22Rv1 (cell line): ENCODE data around the gene HOXA4.

Experiments used
- H3K27ac ChIP-seq: fragments of 450-650 bp; 2 replicates; pipeline ENCODE4 v1.5.1; 2017
- CTCF ChIP-seq: fragments of 450-650 bp; IDR thresholded peaks from 2 replicates; pipeline ENCODE4 v1.5.1; 2017; ENCODE audit warnings: mild to moderate bottlenecking
- ZFX ChIP-seq: fragments of 450-650 bp; IDR thresholded peaks from 2 replicates; pipeline ENCODE4 v1.6.1; 2017; ENCODE audit warnings: antibody characterized with exemption, borderline replicate concordance

The HOXA4 gene

GRCh38 chr7:27083646-27084045 is 46.9 kb downstream of the HOXA4 start:
- TF ChIP-seq CTCF (no peak), ZFX (no peak)
- H3K27ac ChIP-seq, result no peak overlapping the region

GRCh38 chr7:27082171-27082570 is 48.4 kb downstream of the HOXA4 start:
- TF ChIP-seq ZFX, result no peak
- TF ChIP-seq CTCF, result no peak
- no peak overlapping the region for H3K27ac ChIP-seq

GRCh38 chr7:27080844-27081436 is 49.6 kb downstream of the HOXA4 start:
- TF ChIP-seq ZFX (no peak), CTCF (no peak)
- H3K27ac ChIP-seq, result no peak overlapping the region

- no peak for TF ChIP-seq ZFX
- TF ChIP-seq CTCF, result no peak
- H3K27ac ChIP-seq, result no peak overlapping the region
These were observed 51.2 kb downstream of the HOXA4 start for GRCh38 chr7:27079234-27079975.

- TF ChIP-seq CTCF, result no peak
- no peak for TF ChIP-seq ZFX
These were observed 51.8 kb downstream of the HOXA4 start for GRCh38 chr7:27078616-27079233.

More at GRCh38 chr7:27078616-27079233, 51.8 kb downstream of the HOXA4 start:
- no peak overlapping the region for H3K27ac ChIP-seq
